HepG2 (cell line): ENCODE data around the gene ALG14. TPM values are rescaled to one million over a fixed set of nuclear protein-coding genes. Genes with fewer than 3 reads are reported as not detected.

Experiments used
- ASH2L ChIP-seq: fragments of 300-600, 200-600 bp; sonication (generic); IDR thresholded peaks from 2 replicates; pipeline ENCODE4 v1.7.0; 2017; ENCODE audit warnings: low read depth, mild to moderate bottlenecking, moderate library complexity, mixed read lengths, low read length; ENCODE audit not compliant: insufficient read length
- ATF7-NPFF ChIP-seq: sonication (generic); formaldehyde crosslinking; IDR thresholded peaks from 2 replicates; pipeline ENCODE4 v1.8.1; 2023; ENCODE audit warnings: mild to moderate bottlenecking, low read depth, missing genetic modification reagents, moderate library complexity
- EZH2 ChIP-seq: conservative IDR thresholded peaks from 2 replicates; pipeline ENCODE4 v1.6.1; 2012; ENCODE audit warnings: mild to moderate bottlenecking, low read depth, low read length, moderate library complexity
- FOXC1 ChIP-seq: sonication (generic); formaldehyde crosslinking; IDR thresholded peaks from 2 replicates; pipeline ENCODE4 v1.8.0; 2022; ENCODE audit warnings: mild to moderate bottlenecking, missing genetic modification reagents, borderline replicate concordance
- HNRNPLL ChIP-seq: fragments of 200-400 bp; formaldehyde crosslinking; IDR thresholded peaks from 2 replicates; pipeline ENCODE4 v1.6.1; 2017; ENCODE audit warnings: mild to moderate bottlenecking, low read depth, low read length; ENCODE audit not compliant: poor library complexity, severe bottlenecking
- HOXA9 ChIP-seq: sonication (generic); formaldehyde crosslinking; IDR thresholded peaks from 2 replicates; pipeline ENCODE4 v1.8.1; 2022; ENCODE audit warnings: missing genetic modification reagents, mild to moderate bottlenecking, moderate library complexity, borderline replicate concordance
- KDM5A ChIP-seq: fragments of 200-600 bp; sonication (generic); IDR thresholded peaks from 2 replicates; pipeline ENCODE4 v1.7.0; 2018; ENCODE audit warnings: antibody characterized with exemption, mild to moderate bottlenecking, low read length, borderline replicate concordance
- MXI1 ChIP-seq: IDR thresholded peaks from 3 replicates; pipeline ENCODE4 v1.6.1; 2012; ENCODE audit warnings: low read depth, low read length, inconsistent platforms, borderline replicate concordance
- RORA ChIP-seq: sonication (generic); formaldehyde crosslinking; IDR thresholded peaks from 2 replicates; pipeline ENCODE4 v1.5.0; 2020; ENCODE audit warnings: mild to moderate bottlenecking, missing genetic modification reagents, moderate library complexity
- SMAD1 ChIP-seq: sonication (generic); formaldehyde crosslinking; IDR thresholded peaks from 2 replicates; pipeline ENCODE4 v1.4.0; 2020; ENCODE audit warnings: missing genetic modification reagents, low read depth, mild to moderate bottlenecking, borderline replicate concordance
- ZFP36L1 ChIP-seq: sonication (generic); formaldehyde crosslinking; IDR thresholded peaks from 2 replicates; pipeline ENCODE4 v1.8.0; 2022; ENCODE audit warnings: mild to moderate bottlenecking, missing genetic modification reagents, moderate library complexity
- ZNF234 ChIP-seq: sonication (generic); formaldehyde crosslinking; conservative IDR thresholded peaks from 2 replicates; pipeline ENCODE4 v1.5.1; 2020; ENCODE audit warnings: mild to moderate bottlenecking, missing genetic modification reagents
- ZNF546 ChIP-seq: sonication (generic); formaldehyde crosslinking; conservative IDR thresholded peaks from 2 replicates; pipeline ENCODE4 v1.8.1; 2023; ENCODE audit warnings: mild to moderate bottlenecking, missing genetic modification reagents
- ZNF768 ChIP-seq: sonication (generic); formaldehyde crosslinking; IDR thresholded peaks from 2 replicates; pipeline ENCODE4 v1.4.0; 2020; ENCODE audit warnings: missing genetic modification reagents
- ZSCAN20 ChIP-seq: sonication (generic); formaldehyde crosslinking; IDR thresholded peaks from 2 replicates; pipeline ENCODE4 v1.4.0; 2020; ENCODE audit warnings: missing genetic modification reagents, mild to moderate bottlenecking, borderline replicate concordance
- polyA plus RNA-seq, 8 experiments: library from polyadenylated mRNA; depleted of rRNA in 3 of 8; stranded (reverse) in 7 of 8; unstranded in 1 of 8; fragments of >200 nt; fragmentation: Illumina TruSeq in 4 of 8; extraction: Trizol in 4 of 8; gene quantifications; 2 replicates each; pipeline versions ENCODE4 v1.2.1 to v1.2.3, GENCODE V29; 2011 to 2016; ENCODE audit warnings: low read depth in 4 of 8, missing spikeins in 1 of 8, mixed read lengths in 1 of 8; ENCODE audit not compliant: insufficient read depth in 1 of 8
- total RNA-seq, 5 experiments: library from RNA; depleted of rRNA; stranded (reverse); fragments of >200 nt; fragmentation: Illumina TruSeq; extraction: Trizol; gene quantifications; 2 replicates each; pipeline ENCODE4 v1.2.3, GENCODE V29; 2016; ENCODE audit warnings: low read depth in 1 of 5
- TF ChIP-seq, protein P1 (sequence below): sonication (generic); formaldehyde crosslinking; IDR thresholded peaks from 2 replicates; pipeline ENCODE4 v1.8.0; 2022; ENCODE audit warnings: missing genetic modification reagents, mild to moderate bottlenecking, moderate library complexity, borderline replicate concordance
- TF ChIP-seq, protein P2 (sequence below): sonication (generic); formaldehyde crosslinking; IDR thresholded peaks from 2 replicates; pipeline ENCODE4 v1.9.0; 2021; ENCODE audit warnings: missing genetic modification reagents, borderline replicate concordance

The ALG14 gene
- total and polyA plus RNA-seq, 2 of the 13 experiments (the other 11 are each of a cell fraction or from before 2014, with no cell fraction given): 4.5 to 12.7 TPM

DNA sequence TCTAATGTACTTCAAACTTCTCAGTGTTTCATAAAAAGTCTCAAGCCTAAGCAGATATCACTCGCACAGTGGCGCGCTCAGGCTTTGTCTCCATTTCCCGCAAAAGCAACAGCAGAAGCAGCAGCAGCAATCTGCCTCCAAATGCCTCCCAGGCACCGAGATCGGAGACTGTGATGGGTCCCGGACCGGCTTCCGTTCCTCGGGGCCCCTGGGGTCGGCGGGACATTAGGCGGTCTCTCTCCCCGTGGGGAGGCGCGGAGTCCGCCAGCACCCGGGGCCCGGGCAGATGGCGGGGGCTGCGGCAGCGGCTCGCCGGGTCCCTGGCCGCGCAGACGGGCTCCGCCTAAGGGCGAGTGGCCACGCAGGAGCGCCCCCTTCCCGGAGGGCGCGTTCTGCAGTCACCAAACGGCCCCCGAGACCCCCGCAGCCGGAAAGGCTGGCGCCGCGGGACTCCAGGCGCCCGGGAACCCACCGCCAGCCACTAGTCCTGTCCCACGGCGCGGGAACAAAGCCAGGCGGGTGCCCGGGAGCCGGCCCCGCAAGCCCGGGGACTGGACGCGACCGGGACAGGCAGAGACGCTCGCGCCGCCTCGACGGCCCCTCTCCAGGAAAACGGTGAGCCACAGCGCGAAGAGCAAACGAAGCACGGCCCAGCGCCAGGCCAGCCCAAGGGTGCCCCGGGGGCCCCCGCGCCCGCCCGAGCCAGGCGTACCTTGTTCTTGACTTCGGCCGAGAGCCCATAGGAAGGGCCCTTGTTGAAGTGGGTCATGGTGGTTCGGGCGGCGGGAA, 146.4 kb downstream of the ALG14 start (continued):
- TF ChIP-seq SMAD1 (no peak), ASH2L (peak; percentile 37), ZNF234 (CRISPR knock-in tag) (0 out of 2 replicates have a peak, but pooled peaks have one; percentile 45), ZFP36L1 (CRISPR knock-in tag) (0 out of 2 replicates have a peak, but pooled peaks have one; percentile 30), ATF7-NPFF (CRISPR knock-in tag) (0 out of 2 replicates have a peak, but pooled peaks have one; percentile 27), FOXC1 (0 out of 2 replicates have a peak, but pooled peaks have one; percentile 14), RORA (CRISPR knock-in tag) (no peak), ZSCAN20 (CRISPR knock-in tag) (0 out of 2 replicates have a peak, but pooled peaks have one; percentile 19), ZNF546 (CRISPR knock-in tag) (no peak), HNRNPLL (peak; percentile 46), MXI1 (no peak), KDM5A (peak; percentile 50; the same call in 1 of the 2 replicates), EZH2 (no peak), ZNF768 (0 out of 2 replicates have a peak, but pooled peaks have one; percentile 13), HOXA9 (CRISPR knock-in tag) (0 out of 2 replicates have a peak, but pooled peaks have one; percentile 52)
- TF ChIP-seq, protein P1, sequence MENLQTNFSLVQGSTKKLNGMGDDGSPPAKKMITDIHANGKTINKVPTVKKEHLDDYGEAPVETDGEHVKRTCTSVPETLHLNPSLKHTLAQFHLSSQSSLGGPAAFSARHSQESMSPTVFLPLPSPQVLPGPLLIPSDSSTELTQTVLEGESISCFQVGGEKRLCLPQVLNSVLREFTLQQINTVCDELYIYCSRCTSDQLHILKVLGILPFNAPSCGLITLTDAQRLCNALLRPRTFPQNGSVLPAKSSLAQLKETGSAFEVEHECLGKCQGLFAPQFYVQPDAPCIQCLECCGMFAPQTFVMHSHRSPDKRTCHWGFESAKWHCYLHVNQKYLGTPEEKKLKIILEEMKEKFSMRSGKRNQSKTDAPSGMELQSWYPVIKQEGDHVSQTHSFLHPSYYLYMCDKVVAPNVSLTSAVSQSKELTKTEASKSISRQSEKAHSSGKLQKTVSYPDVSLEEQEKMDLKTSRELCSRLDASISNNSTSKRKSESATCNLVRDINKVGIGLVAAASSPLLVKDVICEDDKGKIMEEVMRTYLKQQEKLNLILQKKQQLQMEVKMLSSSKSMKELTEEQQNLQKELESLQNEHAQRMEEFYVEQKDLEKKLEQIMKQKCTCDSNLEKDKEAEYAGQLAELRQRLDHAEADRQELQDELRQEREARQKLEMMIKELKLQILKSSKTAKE: 0 out of 2 replicates have a peak, but pooled peaks have one; percentile 9
- TF ChIP-seq, protein P2, sequence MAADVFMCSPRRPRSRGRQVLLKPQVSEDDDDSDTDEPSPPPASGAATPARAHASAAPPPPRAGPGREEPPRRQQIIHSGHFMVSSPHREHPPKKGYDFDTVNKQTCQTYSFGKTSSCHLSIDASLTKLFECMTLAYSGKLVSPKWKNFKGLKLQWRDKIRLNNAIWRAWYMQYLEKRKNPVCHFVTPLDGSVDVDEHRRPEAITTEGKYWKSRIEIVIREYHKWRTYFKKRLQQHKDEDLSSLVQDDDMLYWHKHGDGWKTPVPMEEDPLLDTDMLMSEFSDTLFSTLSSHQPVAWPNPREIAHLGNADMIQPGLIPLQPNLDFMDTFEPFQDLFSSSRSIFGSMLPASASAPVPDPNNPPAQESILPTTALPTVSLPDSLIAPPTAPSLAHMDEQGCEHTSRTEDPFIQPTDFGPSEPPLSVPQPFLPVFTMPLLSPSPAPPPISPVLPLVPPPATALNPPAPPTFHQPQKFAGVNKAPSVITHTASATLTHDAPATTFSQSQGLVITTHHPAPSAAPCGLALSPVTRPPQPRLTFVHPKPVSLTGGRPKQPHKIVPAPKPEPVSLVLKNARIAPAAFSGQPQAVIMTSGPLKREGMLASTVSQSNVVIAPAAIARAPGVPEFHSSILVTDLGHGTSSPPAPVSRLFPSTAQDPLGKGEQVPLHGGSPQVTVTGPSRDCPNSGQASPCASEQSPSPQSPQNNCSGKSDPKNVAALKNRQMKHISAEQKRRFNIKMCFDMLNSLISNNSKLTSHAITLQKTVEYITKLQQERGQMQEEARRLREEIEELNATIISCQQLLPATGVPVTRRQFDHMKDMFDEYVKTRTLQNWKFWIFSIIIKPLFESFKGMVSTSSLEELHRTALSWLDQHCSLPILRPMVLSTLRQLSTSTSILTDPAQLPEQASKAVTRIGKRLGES (CRISPR knock-in tag): no peak
- TF ChIP-seq, all 625 proteins: peak for 74
